ENCODE data around the gene TSPAN4. TPM values are rescaled to one million over a fixed set of nuclear protein-coding genes. Genes with fewer than 3 reads are reported as not detected.

TSPAN4 gene
- total and polyA plus RNA-seq, 2 of the 13 experiments (the other 11 are each of a cell fraction or from before 2014, with no cell fraction given): 31.7 to 68.3 TPM

DNA sequence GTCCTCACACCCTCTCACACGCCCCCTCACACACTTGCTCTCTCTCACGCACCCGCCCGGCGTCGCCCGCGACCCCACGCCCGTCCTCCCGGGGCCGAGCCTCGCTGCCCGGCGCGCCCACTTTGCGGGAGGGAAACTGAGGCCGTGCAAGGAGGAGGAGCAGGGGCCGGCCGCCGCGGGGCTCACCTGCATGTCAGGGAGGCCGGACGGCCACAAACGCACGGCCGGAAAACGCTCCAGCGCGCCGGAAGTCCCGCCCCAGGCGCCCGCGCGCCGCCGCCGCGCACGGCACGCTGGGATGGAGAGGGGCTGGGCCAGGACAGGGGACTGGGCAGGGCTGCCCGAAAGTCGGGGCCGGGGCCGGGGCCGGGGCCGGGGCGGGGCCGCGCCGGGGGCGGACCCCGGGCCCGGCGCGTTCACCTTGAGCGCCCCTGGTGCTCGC, 68.0 kb downstream of the TSPAN4 start, which contains the start of gene CHID1 (continued):
- TF ChIP-seq TFDP1 (CRISPR knock-in tag; IDR thresholded peaks at IDR 0.05; ENCODE audit: borderline replicate concordance) (peak; percentile 62; the same call in 1 of the 2 replicates), ZNF572 (CRISPR knock-in tag; IDR thresholded peaks at IDR 0.05) (no peak), BHLHE40 (IDR thresholded peaks at IDR 0.05; ENCODE audit: low read length) (no peak; the same call in 1 of the 2 replicates), MYC (CRISPR knock-in tag; IDR thresholded peaks at IDR 0.05; ENCODE audit: borderline replicate concordance) (0 out of 2 replicates have a peak, but pooled peaks have one; percentile 9), ZBTB4 (CRISPR knock-in tag; IDR thresholded peaks at IDR 0.05; ENCODE audit: borderline replicate concordance) (no peak), SNAPC2 (CRISPR knock-in tag; IDR thresholded peaks at IDR 0.05) (no peak), PHF21A (CRISPR knock-in tag; IDR thresholded peaks at IDR 0.05) (0 out of 2 replicates have a peak, but pooled peaks have one; percentile 30), ZNF501 (CRISPR knock-in tag; IDR thresholded peaks at IDR 0.05) (peak; percentile 27; the same call in 1 of the 2 replicates)
- TF ChIP-seq, protein P1, sequence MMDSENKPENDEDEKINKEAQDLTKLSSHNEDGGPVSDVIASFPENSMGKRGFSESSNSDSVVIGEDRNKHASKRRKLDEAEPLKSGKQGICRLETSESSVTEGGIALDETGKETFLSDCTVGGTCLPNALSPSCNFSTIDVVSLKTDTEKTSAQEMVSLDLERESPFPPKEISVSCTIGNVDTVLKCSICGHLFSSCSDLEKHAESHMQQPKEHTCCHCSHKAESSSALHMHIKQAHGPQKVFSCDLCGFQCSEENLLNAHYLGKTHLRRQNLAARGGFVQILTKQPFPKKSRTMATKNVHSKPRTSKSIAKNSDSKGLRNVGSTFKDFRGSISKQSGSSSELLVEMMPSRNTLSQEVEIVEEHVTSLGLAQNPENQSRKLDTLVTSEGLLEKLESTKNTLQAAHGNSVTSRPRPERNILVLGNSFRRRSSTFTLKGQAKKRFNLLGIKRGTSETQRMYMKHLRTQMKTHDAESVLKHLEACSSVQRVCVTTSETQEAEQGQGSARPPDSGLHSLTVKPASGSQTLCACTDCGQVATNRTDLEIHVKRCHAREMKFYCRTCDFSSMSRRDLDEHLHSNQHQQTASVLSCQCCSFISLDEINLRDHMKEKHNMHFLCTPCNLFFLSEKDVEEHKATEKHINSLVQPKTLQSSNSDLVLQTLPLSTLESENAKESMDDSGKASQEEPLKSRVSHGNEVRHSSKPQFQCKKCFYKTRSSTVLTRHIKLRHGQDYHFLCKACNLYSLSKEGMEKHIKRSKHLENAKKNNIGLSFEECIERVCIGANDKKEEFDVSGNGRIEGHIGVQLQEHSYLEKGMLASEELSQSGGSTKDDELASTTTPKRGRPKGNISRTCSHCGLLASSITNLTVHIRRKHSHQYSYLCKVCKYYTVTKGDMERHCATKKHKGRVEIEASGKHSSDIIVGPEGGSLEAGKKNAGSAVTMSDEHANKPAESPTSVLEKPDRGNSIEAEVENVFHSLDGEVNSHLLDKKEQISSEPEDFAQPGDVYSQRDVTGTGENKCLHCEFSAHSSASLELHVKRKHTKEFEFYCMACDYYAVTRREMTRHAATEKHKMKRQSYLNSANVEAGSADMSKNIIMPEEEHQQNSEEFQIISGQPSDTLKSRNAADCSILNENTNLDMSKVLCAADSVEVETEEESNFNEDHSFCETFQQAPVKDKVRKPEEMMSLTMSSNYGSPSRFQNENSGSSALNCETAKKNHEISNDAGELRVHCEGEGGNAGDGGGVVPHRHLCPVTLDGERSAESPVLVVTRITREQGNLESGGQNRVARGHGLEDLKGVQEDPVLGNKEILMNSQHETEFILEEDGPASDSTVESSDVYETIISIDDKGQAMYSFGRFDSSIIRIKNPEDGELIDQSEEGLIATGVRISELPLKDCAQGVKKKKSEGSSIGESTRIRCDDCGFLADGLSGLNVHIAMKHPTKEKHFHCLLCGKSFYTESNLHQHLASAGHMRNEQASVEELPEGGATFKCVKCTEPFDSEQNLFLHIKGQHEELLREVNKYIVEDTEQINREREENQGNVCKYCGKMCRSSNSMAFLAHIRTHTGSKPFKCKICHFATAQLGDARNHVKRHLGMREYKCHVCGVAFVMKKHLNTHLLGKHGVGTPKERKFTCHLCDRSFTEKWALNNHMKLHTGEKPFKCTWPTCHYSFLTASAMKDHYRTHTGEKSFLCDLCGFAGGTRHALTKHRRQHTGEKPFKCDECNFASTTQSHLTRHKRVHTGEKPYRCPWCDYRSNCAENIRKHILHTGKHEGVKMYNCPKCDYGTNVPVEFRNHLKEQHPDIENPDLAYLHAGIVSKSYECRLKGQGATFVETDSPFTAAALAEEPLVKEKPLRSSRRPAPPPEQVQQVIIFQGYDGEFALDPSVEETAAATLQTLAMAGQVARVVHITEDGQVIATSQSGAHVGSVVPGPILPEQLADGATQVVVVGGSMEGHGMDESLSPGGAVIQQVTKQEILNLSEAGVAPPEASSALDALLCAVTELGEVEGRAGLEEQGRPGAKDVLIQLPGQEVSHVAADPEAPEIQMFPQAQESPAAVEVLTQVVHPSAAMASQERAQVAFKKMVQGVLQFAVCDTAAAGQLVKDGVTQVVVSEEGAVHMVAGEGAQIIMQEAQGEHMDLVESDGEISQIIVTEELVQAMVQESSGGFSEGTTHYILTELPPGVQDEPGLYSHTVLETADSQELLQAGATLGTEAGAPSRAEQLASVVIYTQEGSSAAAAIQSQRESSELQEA (CRISPR knock-in tag; IDR thresholded peaks at IDR 0.05; ENCODE audit: not compliant biosample characterization): no peak
- TF ChIP-seq, protein P2, sequence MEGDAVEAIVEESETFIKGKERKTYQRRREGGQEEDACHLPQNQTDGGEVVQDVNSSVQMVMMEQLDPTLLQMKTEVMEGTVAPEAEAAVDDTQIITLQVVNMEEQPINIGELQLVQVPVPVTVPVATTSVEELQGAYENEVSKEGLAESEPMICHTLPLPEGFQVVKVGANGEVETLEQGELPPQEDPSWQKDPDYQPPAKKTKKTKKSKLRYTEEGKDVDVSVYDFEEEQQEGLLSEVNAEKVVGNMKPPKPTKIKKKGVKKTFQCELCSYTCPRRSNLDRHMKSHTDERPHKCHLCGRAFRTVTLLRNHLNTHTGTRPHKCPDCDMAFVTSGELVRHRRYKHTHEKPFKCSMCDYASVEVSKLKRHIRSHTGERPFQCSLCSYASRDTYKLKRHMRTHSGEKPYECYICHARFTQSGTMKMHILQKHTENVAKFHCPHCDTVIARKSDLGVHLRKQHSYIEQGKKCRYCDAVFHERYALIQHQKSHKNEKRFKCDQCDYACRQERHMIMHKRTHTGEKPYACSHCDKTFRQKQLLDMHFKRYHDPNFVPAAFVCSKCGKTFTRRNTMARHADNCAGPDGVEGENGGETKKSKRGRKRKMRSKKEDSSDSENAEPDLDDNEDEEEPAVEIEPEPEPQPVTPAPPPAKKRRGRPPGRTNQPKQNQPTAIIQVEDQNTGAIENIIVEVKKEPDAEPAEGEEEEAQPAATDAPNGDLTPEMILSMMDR (CRISPR knock-in tag; IDR thresholded peaks at IDR 0.05): peak; percentile 7; the same call in 1 of the 2 replicates
- TF ChIP-seq, protein P3, sequence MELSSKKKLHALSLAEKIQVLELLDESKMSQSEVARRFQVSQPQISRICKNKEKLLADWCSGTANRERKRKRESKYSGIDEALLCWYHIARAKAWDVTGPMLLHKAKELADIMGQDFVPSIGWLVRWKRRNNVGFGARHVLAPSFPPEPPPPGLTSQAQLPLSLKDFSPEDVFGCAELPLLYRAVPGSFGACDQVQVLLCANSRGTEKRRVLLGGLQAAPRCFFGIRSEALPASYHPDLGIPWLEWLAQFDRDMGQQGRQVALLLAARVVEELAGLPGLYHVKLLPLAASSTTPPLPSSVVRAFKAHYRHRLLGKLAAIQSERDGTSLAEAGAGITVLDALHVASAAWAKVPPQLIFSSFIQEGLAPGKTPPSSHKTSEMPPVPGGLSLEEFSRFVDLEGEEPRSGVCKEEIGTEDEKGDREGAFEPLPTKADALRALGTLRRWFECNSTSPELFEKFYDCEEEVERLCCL (CRISPR knock-in tag; IDR thresholded peaks at IDR 0.05; ENCODE audit: borderline replicate concordance): no peak
